ENCODE data around the gene ACAD10. TPM values are rescaled to one million over a fixed set of nuclear protein-coding genes. Genes with fewer than 3 reads are reported as not detected.

Gene ACAD10
- total and polyA plus RNA-seq, 2 of the 13 experiments (the other 11 are each of a cell fraction or from before 2014, with no cell fraction given), result 15.2 to 16.3 TPM

GRCh38 chr12:111777345-111778045 is 91.6 kb downstream of the ACAD10 start (continued):
- no peak for TF ChIP-seq ZNF737 (CRISPR knock-in tag; IDR thresholded peaks at IDR 0.05; ENCODE audit: borderline replicate concordance)
- TF ChIP-seq NFAT5 (CRISPR knock-in tag; IDR thresholded peaks at IDR 0.05), result no peak
- TF ChIP-seq LRRFIP1 (CRISPR knock-in tag; conservative IDR thresholded peaks at IDR 0.05), result no peak
- peak; percentile 67; the same call in 1 of the 2 replicates for TF ChIP-seq FOXP4 (CRISPR knock-in tag; IDR thresholded peaks at IDR 0.05)
- TF ChIP-seq POLR2AphosphoS2 (IDR thresholded peaks at IDR 0.05; ENCODE audit: low read depth, low read length), result no peak
- no peak for TF ChIP-seq PRPF4 (IDR thresholded peaks at IDR 0.05; ENCODE audit: low read depth, low read length, poor library complexity, severe bottlenecking)
- no peak for TF ChIP-seq ZNF264 (CRISPR knock-in tag; IDR thresholded peaks at IDR 0.05)
- TF ChIP-seq FOXP1 (IDR thresholded peaks at IDR 0.05), result no peak
- peak; percentile 28 for TF ChIP-seq FOXP1 (CRISPR knock-in tag; IDR thresholded peaks at IDR 0.05)
- TF ChIP-seq TRAFD1 (CRISPR knock-in tag; IDR thresholded peaks at IDR 0.05; ENCODE audit: borderline replicate concordance), result 0 out of 2 replicates have a peak, but pooled peaks have one; percentile 64
- no peak for TF ChIP-seq ATF3 (CRISPR knock-in tag; IDR thresholded peaks at IDR 0.05)
- TF ChIP-seq MED13 (CRISPR knock-in tag; IDR thresholded peaks at IDR 0.05), result no peak
- TF ChIP-seq ZNF574 (CRISPR knock-in tag; IDR thresholded peaks at IDR 0.05), result no peak; the same call in 1 of the 2 replicates

Data from HepG2 (cell line).